Neuronal stem cell (in vitro differentiated cells): ENCODE measurements around the gene PODN.

Experiments
- DNase-seq: peaks from one replicate; pipeline ENCODE4 v3.0.0-alpha.2; 2013; ENCODE audit warnings: low spot score
- H2AFZ ChIP-seq: one replicate; pipeline ENCODE4 v1.6.1; 2013; ENCODE audit warnings: mild to moderate bottlenecking, low read length, inconsistent platforms
- H2AK5ac ChIP-seq: 2 replicates; pipeline ENCODE4 v1.6.1; 2013; ENCODE audit warnings: low read depth, mild to moderate bottlenecking, inconsistent platforms, low read length, moderate library complexity, mixed read lengths
- H2BK120ac ChIP-seq: 2 replicates; pipeline ENCODE4 v1.6.1; 2013; ENCODE audit warnings: low read depth, mild to moderate bottlenecking, inconsistent platforms, low read length, moderate library complexity, mixed read lengths
- H2BK12ac ChIP-seq: one replicate; pipeline ENCODE4 v1.6.1; 2013; ENCODE audit warnings: low read length, inconsistent platforms
- H2BK15ac ChIP-seq: 2 replicates; pipeline ENCODE4 v1.6.1; 2013; ENCODE audit warnings: mild to moderate bottlenecking, low read length, inconsistent platforms, mixed read lengths
- H2BK5ac ChIP-seq: one replicate; pipeline ENCODE4 v1.6.1; 2013; ENCODE audit warnings: inconsistent platforms, mild to moderate bottlenecking, low read length, moderate library complexity
- H3K14ac ChIP-seq: one replicate; pipeline ENCODE4 v1.6.1; 2013; ENCODE audit warnings: low read length, inconsistent platforms
- H3K18ac ChIP-seq: 2 replicates; pipeline ENCODE4 v1.6.1; 2013; ENCODE audit warnings: low read length, inconsistent platforms
- H3K23ac ChIP-seq: 2 replicates; pipeline ENCODE4 v1.6.1; 2013; ENCODE audit warnings: low read depth, mild to moderate bottlenecking, mixed read lengths, low read length, inconsistent platforms; ENCODE audit not compliant: poor library complexity
- H3K27ac ChIP-seq: replicated peaks from 3 replicates; pipeline ENCODE4 v1.5.1; 2013; ENCODE audit warnings: low read length, inconsistent platforms
- H3K27me3 ChIP-seq, 3 experiments: 2 replicates each; pipeline ENCODE4 v1.6.1; 2013; ENCODE audit warnings: low read length in 3 of 3, mild to moderate bottlenecking in 2 of 3, inconsistent platforms in 1 of 3, low read depth in 1 of 3, mixed read lengths in 1 of 3, moderate library complexity in 1 of 3; ENCODE audit not compliant: control insufficient read depth in 3 of 3, insufficient read depth in 3 of 3
- H3K36me3 ChIP-seq, 2 donors: replicated peaks in 1 of 2; 2 replicates each; pipeline ENCODE4 v1.6.1; 2013; ENCODE audit warnings: low read length in 2 of 2; ENCODE audit not compliant: control insufficient read depth in 2 of 2, insufficient read depth in 2 of 2
- H3K4ac ChIP-seq: 2 replicates; pipeline ENCODE4 v1.6.1; 2013; ENCODE audit warnings: inconsistent platforms, mild to moderate bottlenecking, low read length, moderate library complexity
- H3K4me1 ChIP-seq, 2 donors: 1 replicate in 1 of 2; 2 replicates in 1 of 2; pipeline ENCODE4 v1.6.1; 2013; ENCODE audit warnings: low read length in 2 of 2, low read depth in 1 of 2; ENCODE audit not compliant: control insufficient read depth in 2 of 2, insufficient read depth in 1 of 2
- H3K4me2 ChIP-seq: one replicate; pipeline ENCODE4 v1.6.1; 2013; ENCODE audit warnings: mild to moderate bottlenecking, low read length, inconsistent platforms; ENCODE audit not compliant: insufficient read depth, poor library complexity, severe bottlenecking
- H3K4me3 ChIP-seq, 2 donors: 2 replicates each; pipeline ENCODE4 v1.5.1; 2013; ENCODE audit warnings: low read length in 2 of 2, mild to moderate bottlenecking in 2 of 2, inconsistent platforms in 1 of 2, moderate library complexity in 1 of 2
- H3K79me1 ChIP-seq: one replicate; pipeline ENCODE4 v1.6.1; 2013; ENCODE audit warnings: low read depth, mild to moderate bottlenecking, inconsistent platforms, low read length, moderate library complexity
- H3K9ac ChIP-seq: one replicate; pipeline ENCODE4 v1.6.1; 2013; ENCODE audit warnings: mild to moderate bottlenecking, low read depth, low read length, inconsistent platforms; ENCODE audit not compliant: poor library complexity
- H3K9me3 ChIP-seq, 2 donors: replicated peaks in 1 of 2; 2 replicates each; pipeline versions ENCODE3 to v1.6.1; 2013; ENCODE audit warnings: low read length in 2 of 2, mild to moderate bottlenecking in 2 of 2, inconsistent platforms in 1 of 2, low read depth in 1 of 2, mixed read lengths in 1 of 2, moderate library complexity in 1 of 2; ENCODE audit not compliant: control insufficient read depth in 2 of 2, insufficient read depth in 1 of 2
- H4K8ac ChIP-seq: one replicate; pipeline ENCODE4 v1.6.1; 2013; ENCODE audit warnings: low read depth, mild to moderate bottlenecking, inconsistent platforms, low read length, moderate library complexity
- H4K91ac ChIP-seq: one replicate; pipeline ENCODE4 v1.6.1; 2013; ENCODE audit warnings: low read length, low read depth, mild to moderate bottlenecking, inconsistent platforms; ENCODE audit not compliant: poor library complexity
- WGBS, 2 donors: extraction: QIAGEN DNeasy Blood & Tissue Kit; methylation state at CpG; one replicate each; pipeline ENCODE4 v1.1.7; 2013; ENCODE audit warnings: missing lambda C conversion rate in 2 of 2, mixed read lengths in 1 of 2; ENCODE audit not compliant: insufficient read length in 2 of 2, insufficient replicate concordance in 1 of 2; ENCODE audit errors: extremely low coverage in 2 of 2; 5-methylcytosine and 5-hydroxymethylcytosine counted together

The PODN gene

GRCh38 chr1:53090227-53091147 lies 28.5 kb downstream of the PODN start:
- Histone ChIP-seq H3K9ac (no peak overlapping the region), H2AK5ac (peak overlapping the region; percentile 71), H4K8ac (peak overlapping the region; percentile 73), H3K23ac (peak overlapping the region; percentile 80), H3K4ac (peak overlapping the region; percentile 87), H3K4me2 (no peak overlapping the region), H3K27ac (no peak overlapping the region), H3K18ac (peak overlapping the region; percentile 84), H2AFZ (no peak overlapping the region), H2BK15ac (peak overlapping the region; percentile 90), H2BK120ac (peak overlapping the region; percentile 26), H3K4me1 (peaks cover 0 to 7% of the 10 kb centered on the region in 2 donors), H2BK5ac (peak overlapping the region; percentile 60), H3K4me3 (no peak overlapping the region), H3K27me3 (peaks cover 0 to 38% (median 0%) of the 10 kb centered on the region in 3 experiments), H3K14ac (peak overlapping the region; percentile 83), H3K9me3 (peaks cover 1 to 2% of the 10 kb centered on the region in 2 donors), H3K79me1 (no peaks in the 10 kb centered on the region), H3K36me3 (no peaks in the 10 kb centered on the region), H4K91ac (no peak overlapping the region), H2BK12ac (peak overlapping the region; percentile 42)
- no peak for DNase-seq
- no CpG with 5 or more reads among the region's 37 CpGs for WGBS, 2 donors

GRCh38 chr1:53091841-53092645 lies 30.0 kb downstream of the PODN start:
- peak overlapping the region; percentile 53 for H3K18ac ChIP-seq
- H2AFZ ChIP-seq, result no peak overlapping the region
- H2BK15ac ChIP-seq, result no peak overlapping the region
- peaks cover 0 to 24% (median 2%) of the 10 kb centered on the region in 3 experiments for H3K27me3 ChIP-seq
- H3K79me1 ChIP-seq, result no peaks in the 10 kb centered on the region
- peak overlapping the region; percentile 3 for H3K9ac ChIP-seq
- no peak overlapping the region for H4K8ac ChIP-seq
- H3K4me3 ChIP-seq, result no peak overlapping the region
- no peak overlapping the region for H3K23ac ChIP-seq
- H3K4me1 ChIP-seq, result peaks cover 0 to 5% of the 10 kb centered on the region in 2 donors
- H2BK120ac ChIP-seq, result no peak overlapping the region
- H2AK5ac ChIP-seq, result peak overlapping the region; percentile 56
- H3K4ac ChIP-seq, result no peak overlapping the region
- no peak overlapping the region for H2BK5ac ChIP-seq
- DNase-seq, result no peak
- peak overlapping the region; percentile 13 for H3K14ac ChIP-seq
- no peaks in the 10 kb centered on the region for H3K36me3 ChIP-seq
- WGBS, 2 donors, result no CpG with 5 or more reads among the region's 26 CpGs
- no peak overlapping the region for H2BK12ac ChIP-seq
- no peak overlapping the region for H3K4me2 ChIP-seq
- H3K27ac ChIP-seq, result no peak overlapping the region
- no peak overlapping the region for H4K91ac ChIP-seq
- H3K9me3 ChIP-seq, result peaks cover 5 to 17% of the 10 kb centered on the region in 2 donors

GRCh38 chr1:53092659-53093450 lies 30.8 kb downstream of the PODN start:
- peak overlapping the region; percentile 64 for H2BK15ac ChIP-seq
- no CpG with 5 or more reads among the region's 33 CpGs for WGBS, 2 donors
- no peak for DNase-seq
- H3K27ac ChIP-seq, result no peak overlapping the region
- H3K79me1 ChIP-seq, result no peaks in the 10 kb centered on the region
- H3K9me3 ChIP-seq, result peaks cover 10 to 23% of the 10 kb centered on the region in 2 donors
- H3K9ac ChIP-seq, result peak overlapping the region; percentile 3
- peaks cover 0 to 5% of the 10 kb centered on the region in 2 donors for H3K4me1 ChIP-seq
- peaks cover 0 to 16% (median 2%) of the 10 kb centered on the region in 3 experiments for H3K27me3 ChIP-seq
- peak overlapping the region; percentile 74 for H4K8ac ChIP-seq
- peak overlapping the region; percentile 73 for H3K18ac ChIP-seq
- H3K23ac ChIP-seq, result peak overlapping the region; percentile 61
- H3K4me3 ChIP-seq, result no peak overlapping the region
- H3K4ac ChIP-seq, result no peak overlapping the region
- H2BK5ac ChIP-seq, result peak overlapping the region; percentile 70
- H4K91ac ChIP-seq, result no peak overlapping the region
- H3K4me2 ChIP-seq, result no peak overlapping the region
- no peaks in the 10 kb centered on the region for H3K36me3 ChIP-seq
- H3K14ac ChIP-seq, result peak overlapping the region; percentile 87
- H2BK12ac ChIP-seq, result no peak overlapping the region
- H2BK120ac ChIP-seq, result no peak overlapping the region
- H2AFZ ChIP-seq, result no peak overlapping the region
- H2AK5ac ChIP-seq, result peak overlapping the region; percentile 56
